H1 (cell line): Measurements from ENCODE around the gene TNP2. TPM values are rescaled to one million over a fixed set of nuclear protein-coding genes. Genes with fewer than 3 reads are reported as not detected.

Source experiments
- KDM1A ChIP-seq: fragments of 200-600, 300-600 bp; sonication (generic); IDR thresholded peaks from 2 replicates; pipeline ENCODE4 v1.7.1; 2016; ENCODE audit warnings: mild to moderate bottlenecking, low read length, borderline replicate concordance
- SRF ChIP-seq: IDR thresholded peaks from 2 replicates; pipeline ENCODE4 v1.6.1; 2011; ENCODE audit warnings: mild to moderate bottlenecking, low read depth, low read length, moderate library complexity
- TBP ChIP-seq: IDR thresholded peaks from 2 replicates; pipeline ENCODE4 v1.6.1; 2011; ENCODE audit warnings: low read depth, low read length, improper control_type of control experiment
- polyA plus RNA-seq, 7 experiments: library from polyadenylated mRNA; depleted of rRNA in 3 of 7; stranded (reverse) in 5 of 7; unstranded in 2 of 7; fragments of >200 nt in 5 of 7; fragments of 200-250 nt in 2 of 7; gene quantifications; 1 replicate in 5 of 7; 2 replicates in 1 of 7; 4 replicates in 1 of 7; pipeline versions ENCODE4 v1.2.1 to v1.2.3, GENCODE V29; 2011 to 2013; ENCODE audit warnings: missing spikeins in 2 of 7, mixed read lengths in 2 of 7
- total RNA-seq: library from RNA; stranded (reverse); fragmentation: NEBNext Ultra II Directional; extraction: Animal tissue kit (Norgen Biotek cat#: 25700); gene quantifications from 2 replicates; pipeline ENCODE4 v1.2.1, GENCODE V29; 2021
- TF ChIP-seq, protein P1 (sequence below): fragments of 300-600 bp; sonication (generic); IDR thresholded peaks from 2 replicates; pipeline ENCODE4 v1.7.1; 2012; ENCODE audit warnings: low read length, moderate library complexity, mild to moderate bottlenecking, inconsistent platforms; ENCODE audit not compliant: insufficient replicate concordance

Gene TNP2
- total and polyA plus RNA-seq, 2 of the 8 experiments (the other 6 are each of a cell fraction or from before 2014, with no cell fraction given) = not detected

DNA sequence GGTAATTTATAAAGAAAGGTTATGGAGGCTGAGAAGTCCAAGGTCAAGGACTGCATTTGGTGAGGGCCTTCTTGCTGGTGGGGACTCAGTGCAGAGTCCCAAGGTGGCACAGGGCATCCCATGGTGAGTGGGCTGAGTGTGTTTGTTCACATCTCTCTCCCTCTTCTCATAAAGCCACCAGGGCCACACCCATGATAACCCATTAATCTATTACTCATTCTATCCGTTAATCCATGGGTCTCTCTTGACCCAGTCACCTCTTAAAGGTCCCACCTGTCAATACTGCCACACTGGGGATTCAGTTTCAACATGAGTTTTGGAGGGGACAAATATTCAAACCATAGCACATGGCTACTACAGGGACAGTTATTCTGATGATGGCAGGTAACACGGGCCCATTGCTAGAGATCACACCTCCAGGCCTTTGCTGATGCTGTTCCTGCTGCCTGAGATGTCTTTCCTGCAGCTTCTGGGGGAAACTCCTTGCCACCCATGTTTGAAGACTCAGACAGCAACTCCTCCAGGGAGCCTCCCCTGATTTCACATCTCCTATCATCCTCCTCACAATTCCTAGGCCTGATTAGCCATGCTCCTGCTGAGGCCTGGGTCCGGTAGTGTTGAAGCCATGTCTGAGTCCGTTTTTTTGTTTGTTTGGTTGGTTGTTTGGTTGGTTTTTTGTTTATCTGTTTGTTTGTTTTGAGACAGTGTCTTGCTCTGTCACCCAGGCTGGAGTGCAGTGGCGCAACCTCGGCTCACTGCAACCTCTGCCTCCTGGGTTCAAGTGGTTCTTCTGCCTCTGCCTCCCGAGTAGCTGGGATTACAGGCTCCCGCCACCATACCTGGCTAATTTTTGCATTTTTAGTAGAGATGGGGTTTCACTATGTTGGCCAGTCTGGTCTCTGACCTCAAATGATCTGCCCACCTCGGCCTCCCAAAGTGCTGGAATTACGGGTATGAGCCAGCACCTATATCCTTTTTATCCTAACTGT lies 29.2 kb downstream of the TNP2 start (continued):
- TF ChIP-seq, protein P1, sequence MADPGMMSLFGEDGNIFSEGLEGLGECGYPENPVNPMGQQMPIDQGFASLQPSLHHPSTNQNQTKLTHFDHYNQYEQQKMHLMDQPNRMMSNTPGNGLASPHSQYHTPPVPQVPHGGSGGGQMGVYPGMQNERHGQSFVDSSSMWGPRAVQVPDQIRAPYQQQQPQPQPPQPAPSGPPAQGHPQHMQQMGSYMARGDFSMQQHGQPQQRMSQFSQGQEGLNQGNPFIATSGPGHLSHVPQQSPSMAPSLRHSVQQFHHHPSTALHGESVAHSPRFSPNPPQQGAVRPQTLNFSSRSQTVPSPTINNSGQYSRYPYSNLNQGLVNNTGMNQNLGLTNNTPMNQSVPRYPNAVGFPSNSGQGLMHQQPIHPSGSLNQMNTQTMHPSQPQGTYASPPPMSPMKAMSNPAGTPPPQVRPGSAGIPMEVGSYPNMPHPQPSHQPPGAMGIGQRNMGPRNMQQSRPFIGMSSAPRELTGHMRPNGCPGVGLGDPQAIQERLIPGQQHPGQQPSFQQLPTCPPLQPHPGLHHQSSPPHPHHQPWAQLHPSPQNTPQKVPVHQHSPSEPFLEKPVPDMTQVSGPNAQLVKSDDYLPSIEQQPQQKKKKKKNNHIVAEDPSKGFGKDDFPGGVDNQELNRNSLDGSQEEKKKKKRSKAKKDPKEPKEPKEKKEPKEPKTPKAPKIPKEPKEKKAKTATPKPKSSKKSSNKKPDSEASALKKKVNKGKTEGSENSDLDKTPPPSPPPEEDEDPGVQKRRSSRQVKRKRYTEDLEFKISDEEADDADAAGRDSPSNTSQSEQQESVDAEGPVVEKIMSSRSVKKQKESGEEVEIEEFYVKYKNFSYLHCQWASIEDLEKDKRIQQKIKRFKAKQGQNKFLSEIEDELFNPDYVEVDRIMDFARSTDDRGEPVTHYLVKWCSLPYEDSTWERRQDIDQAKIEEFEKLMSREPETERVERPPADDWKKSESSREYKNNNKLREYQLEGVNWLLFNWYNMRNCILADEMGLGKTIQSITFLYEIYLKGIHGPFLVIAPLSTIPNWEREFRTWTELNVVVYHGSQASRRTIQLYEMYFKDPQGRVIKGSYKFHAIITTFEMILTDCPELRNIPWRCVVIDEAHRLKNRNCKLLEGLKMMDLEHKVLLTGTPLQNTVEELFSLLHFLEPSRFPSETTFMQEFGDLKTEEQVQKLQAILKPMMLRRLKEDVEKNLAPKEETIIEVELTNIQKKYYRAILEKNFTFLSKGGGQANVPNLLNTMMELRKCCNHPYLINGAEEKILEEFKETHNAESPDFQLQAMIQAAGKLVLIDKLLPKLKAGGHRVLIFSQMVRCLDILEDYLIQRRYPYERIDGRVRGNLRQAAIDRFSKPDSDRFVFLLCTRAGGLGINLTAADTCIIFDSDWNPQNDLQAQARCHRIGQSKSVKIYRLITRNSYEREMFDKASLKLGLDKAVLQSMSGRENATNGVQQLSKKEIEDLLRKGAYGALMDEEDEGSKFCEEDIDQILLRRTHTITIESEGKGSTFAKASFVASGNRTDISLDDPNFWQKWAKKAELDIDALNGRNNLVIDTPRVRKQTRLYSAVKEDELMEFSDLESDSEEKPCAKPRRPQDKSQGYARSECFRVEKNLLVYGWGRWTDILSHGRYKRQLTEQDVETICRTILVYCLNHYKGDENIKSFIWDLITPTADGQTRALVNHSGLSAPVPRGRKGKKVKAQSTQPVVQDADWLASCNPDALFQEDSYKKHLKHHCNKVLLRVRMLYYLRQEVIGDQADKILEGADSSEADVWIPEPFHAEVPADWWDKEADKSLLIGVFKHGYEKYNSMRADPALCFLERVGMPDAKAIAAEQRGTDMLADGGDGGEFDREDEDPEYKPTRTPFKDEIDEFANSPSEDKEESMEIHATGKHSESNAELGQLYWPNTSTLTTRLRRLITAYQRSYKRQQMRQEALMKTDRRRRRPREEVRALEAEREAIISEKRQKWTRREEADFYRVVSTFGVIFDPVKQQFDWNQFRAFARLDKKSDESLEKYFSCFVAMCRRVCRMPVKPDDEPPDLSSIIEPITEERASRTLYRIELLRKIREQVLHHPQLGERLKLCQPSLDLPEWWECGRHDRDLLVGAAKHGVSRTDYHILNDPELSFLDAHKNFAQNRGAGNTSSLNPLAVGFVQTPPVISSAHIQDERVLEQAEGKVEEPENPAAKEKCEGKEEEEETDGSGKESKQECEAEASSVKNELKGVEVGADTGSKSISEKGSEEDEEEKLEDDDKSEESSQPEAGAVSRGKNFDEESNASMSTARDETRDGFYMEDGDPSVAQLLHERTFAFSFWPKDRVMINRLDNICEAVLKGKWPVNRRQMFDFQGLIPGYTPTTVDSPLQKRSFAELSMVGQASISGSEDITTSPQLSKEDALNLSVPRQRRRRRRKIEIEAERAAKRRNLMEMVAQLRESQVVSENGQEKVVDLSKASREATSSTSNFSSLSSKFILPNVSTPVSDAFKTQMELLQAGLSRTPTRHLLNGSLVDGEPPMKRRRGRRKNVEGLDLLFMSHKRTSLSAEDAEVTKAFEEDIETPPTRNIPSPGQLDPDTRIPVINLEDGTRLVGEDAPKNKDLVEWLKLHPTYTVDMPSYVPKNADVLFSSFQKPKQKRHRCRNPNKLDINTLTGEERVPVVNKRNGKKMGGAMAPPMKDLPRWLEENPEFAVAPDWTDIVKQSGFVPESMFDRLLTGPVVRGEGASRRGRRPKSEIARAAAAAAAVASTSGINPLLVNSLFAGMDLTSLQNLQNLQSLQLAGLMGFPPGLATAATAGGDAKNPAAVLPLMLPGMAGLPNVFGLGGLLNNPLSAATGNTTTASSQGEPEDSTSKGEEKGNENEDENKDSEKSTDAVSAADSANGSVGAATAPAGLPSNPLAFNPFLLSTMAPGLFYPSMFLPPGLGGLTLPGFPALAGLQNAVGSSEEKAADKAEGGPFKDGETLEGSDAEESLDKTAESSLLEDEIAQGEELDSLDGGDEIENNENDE = no peak
- no peak for TF ChIP-seq SRF
- TF ChIP-seq KDM1A = no peak
- TF ChIP-seq TBP = no peak
